DND-41 (cell line): ENCODE data around the gene UBN2.

Source experiments
- CTCF ChIP-seq: IDR thresholded peaks from 2 replicates; pipeline ENCODE4 v1.5.1; 2012; ENCODE audit warnings: borderline replicate concordance, low read length, moderate library complexity, mild to moderate bottlenecking; ENCODE audit not compliant: poor library complexity, severe bottlenecking; ENCODE audit errors: extremely low read depth
- EZH2 ChIP-seq: IDR thresholded peaks from 3 replicates; pipeline ENCODE4 v1.6.1; 2012; ENCODE audit warnings: borderline replicate concordance, low read depth, mild to moderate bottlenecking, moderate library complexity, low read length, inconsistent platforms; ENCODE audit not compliant: severe bottlenecking

GRCh38 chr7:139182363-139182762 is 48.7 kb upstream of the UBN2 start:
- TF ChIP-seq CTCF (no peak), EZH2 (no peak)
